ENCODE data around the gene RELB. TPM values are rescaled to one million over a fixed set of nuclear protein-coding genes. Genes with fewer than 3 reads are reported as not detected.

The RELB gene
- total and polyA plus RNA-seq, 10 of the 15 experiments (the other 5 are each of a cell fraction or from before 2014, with no cell fraction given): 0.66 to 43.8 (median 12.8) TPM

DNA sequence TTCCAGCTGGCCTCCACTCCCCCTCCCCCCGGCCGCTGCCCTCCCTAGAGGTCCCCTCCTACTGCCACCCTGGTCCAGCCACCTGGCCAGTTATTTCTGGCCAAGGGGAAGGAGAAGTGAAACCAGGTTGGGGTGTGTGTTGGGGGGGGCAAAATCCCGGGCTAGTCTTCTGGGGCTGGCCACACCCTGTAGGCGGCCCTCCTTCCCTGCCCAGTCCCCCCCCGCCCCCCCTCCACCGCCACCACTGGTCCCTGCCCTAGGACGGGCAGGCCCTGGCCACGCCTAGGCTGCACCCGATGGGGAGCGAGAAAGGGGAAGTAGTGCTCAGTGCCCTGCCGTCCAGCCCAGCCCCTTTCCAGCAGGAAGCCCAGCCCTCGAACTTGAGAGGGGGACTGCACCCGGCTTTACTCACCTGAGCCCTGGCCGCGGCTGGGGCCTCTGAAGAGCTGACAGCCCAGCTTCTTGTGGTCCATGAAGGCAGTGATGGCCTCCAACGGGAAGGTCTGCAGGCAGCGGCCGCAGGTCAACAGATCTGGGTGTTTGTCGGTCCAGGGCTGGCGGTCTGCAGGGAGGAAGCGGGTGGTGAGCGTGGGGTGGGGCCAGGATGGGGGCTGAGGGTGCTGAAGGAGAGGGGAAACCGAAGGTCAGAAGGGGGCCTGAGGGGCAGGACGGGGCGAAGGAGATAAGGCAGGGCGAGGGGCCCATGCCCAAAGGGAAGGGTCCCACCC is 74.2 kb downstream of the RELB start (continued):
- TF ChIP-seq NKRF (conservative IDR thresholded peaks at IDR 0.05) (no peak; the same call in none of the 2 replicates), KAT2A (conservative IDR thresholded peaks at IDR 0.05; ENCODE audit: control insufficient read depth, low read depth, low read length) (no peak), BACH1 (IDR thresholded peaks at IDR 0.05; ENCODE audit: borderline replicate concordance) (peak; percentile 66; the same call in 1 of the 2 replicates), ELK1 (IDR thresholded peaks at IDR 0.05; ENCODE audit: low read depth, low read length) (no peak), SP1 (IDR thresholded peaks at IDR 0.05; ENCODE audit: low read depth, low read length) (peak; percentile 62), SMC3 (IDR thresholded peaks at IDR 0.05; ENCODE audit: borderline replicate concordance, low read length) (0 out of 2 replicates have a peak, but pooled peaks have one; percentile 15), LARP7 (IDR thresholded peaks at IDR 0.05) (no peak), FOXM1 (IDR thresholded peaks at IDR 0.05; ENCODE audit: low read depth, low read length) (peak; percentile 43; the same call in 1 of the 2 replicates), SUPT20H (IDR thresholded peaks at IDR 0.05; ENCODE audit: borderline replicate concordance, control insufficient read depth, low read depth, low read length) (no peak), CTCF (IDR thresholded peaks at IDR 0.05 in 2 of 3, conservative IDR thresholded peaks at IDR 0.05 in 1 of 3; ENCODE audit: control insufficient read depth in 2 of 3, extremely low read depth in 1 of 3, insufficient read depth in 1 of 3, low read depth in 3 of 3, low read length in 3 of 3) (no peak), CREM (IDR thresholded peaks at IDR 0.05; ENCODE audit: low read depth) (peak; percentile 69; the same call in 1 of the 2 replicates), MEF2B (IDR thresholded peaks at IDR 0.05; ENCODE audit: partially characterized antibody, poor library complexity, severe bottlenecking) (peak; percentile 87), RUNX3 (IDR thresholded peaks at IDR 0.05; ENCODE audit: low read length) (peak; percentile 81), GATAD2B (conservative IDR thresholded peaks at IDR 0.05; ENCODE audit: low read depth) (peak; percentile 90; the same call in 1 of the 2 replicates), MYC (IDR thresholded peaks at IDR 0.05; ENCODE audit: insufficient read depth, insufficient read length, insufficient replicate concordance, low read length, severe bottlenecking) (no peak), IKZF1 (conservative IDR thresholded peaks at IDR 0.05) (peak; percentile 89), HDAC6 (IDR thresholded peaks at IDR 0.05; ENCODE audit: unreplicated experiment) (no peak), CHD1 (IDR thresholded peaks at IDR 0.05; ENCODE audit: low read depth, low read length) (no peak), WRNIP1 (IDR thresholded peaks at IDR 0.05; ENCODE audit: borderline replicate concordance, low read depth, low read length) (no peak)
- TF ChIP-seq, protein P1, sequence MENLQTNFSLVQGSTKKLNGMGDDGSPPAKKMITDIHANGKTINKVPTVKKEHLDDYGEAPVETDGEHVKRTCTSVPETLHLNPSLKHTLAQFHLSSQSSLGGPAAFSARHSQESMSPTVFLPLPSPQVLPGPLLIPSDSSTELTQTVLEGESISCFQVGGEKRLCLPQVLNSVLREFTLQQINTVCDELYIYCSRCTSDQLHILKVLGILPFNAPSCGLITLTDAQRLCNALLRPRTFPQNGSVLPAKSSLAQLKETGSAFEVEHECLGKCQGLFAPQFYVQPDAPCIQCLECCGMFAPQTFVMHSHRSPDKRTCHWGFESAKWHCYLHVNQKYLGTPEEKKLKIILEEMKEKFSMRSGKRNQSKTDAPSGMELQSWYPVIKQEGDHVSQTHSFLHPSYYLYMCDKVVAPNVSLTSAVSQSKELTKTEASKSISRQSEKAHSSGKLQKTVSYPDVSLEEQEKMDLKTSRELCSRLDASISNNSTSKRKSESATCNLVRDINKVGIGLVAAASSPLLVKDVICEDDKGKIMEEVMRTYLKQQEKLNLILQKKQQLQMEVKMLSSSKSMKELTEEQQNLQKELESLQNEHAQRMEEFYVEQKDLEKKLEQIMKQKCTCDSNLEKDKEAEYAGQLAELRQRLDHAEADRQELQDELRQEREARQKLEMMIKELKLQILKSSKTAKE (IDR thresholded peaks at IDR 0.05; ENCODE audit: low read depth, poor library complexity, severe bottlenecking): no peak
- TF ChIP-seq, protein P2, sequence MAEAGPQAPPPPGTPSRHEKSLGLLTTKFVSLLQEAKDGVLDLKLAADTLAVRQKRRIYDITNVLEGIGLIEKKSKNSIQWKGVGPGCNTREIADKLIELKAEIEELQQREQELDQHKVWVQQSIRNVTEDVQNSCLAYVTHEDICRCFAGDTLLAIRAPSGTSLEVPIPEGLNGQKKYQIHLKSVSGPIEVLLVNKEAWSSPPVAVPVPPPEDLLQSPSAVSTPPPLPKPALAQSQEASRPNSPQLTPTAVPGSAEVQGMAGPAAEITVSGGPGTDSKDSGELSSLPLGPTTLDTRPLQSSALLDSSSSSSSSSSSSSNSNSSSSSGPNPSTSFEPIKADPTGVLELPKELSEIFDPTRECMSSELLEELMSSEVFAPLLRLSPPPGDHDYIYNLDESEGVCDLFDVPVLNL (IDR thresholded peaks at IDR 0.05; ENCODE audit: low read depth, low read length): no peak
